Lower leg skin (tissue), 4 donors: ENCODE results near the gene C1QTNF3. TPM values are rescaled to one million over a fixed set of nuclear protein-coding genes. Genes with fewer than 3 reads are reported as not detected.
"Not testable (repeated sequence)": the region's sequence is repeated elsewhere in the genome, so short reads cannot be mapped to it uniquely, and the experiment has no call there.

Source experiments
- DNase-seq, 2 donors: peaks; one replicate each; pipeline ENCODE4 v3.0.0-alpha.2; 2019; ENCODE audit warnings: low spot score in 2 of 2
- H3K4me3 ChIP-seq: fragments of 200-600 bp; sonication (generic); 2 replicates; pipeline ENCODE4 v1.5.1; 2017; ENCODE audit warnings: mild to moderate bottlenecking, low read depth; ENCODE audit not compliant: poor library complexity, severe bottlenecking
- POLR2A ChIP-seq, 2 donors: fragments of 450-650 bp; IDR thresholded peaks; one replicate each; pipeline ENCODE4 v1.6.1; 2016 to 2017; ENCODE audit warnings: antibody characterized with exemption in 2 of 2, mild to moderate bottlenecking in 1 of 2, moderate library complexity in 1 of 2
- WGBS, 2 donors: methylation state at CpG; one replicate each; pipeline ENCODE4 v1.1.5; 2018; 5-methylcytosine and 5-hydroxymethylcytosine counted together
- intact Hi-C: fragments of 100-400 bp; cut with DNase I; formaldehyde crosslinking; loops from one replicate; pipeline ENCODE4 v1.15.0; 2023; ENCODE audit warnings: low total_unique reads
- total RNA-seq, 4 donors: library from RNA; depleted of rRNA; stranded (reverse); fragments of >200 nt; gene quantifications; one replicate each; pipeline ENCODE4 v1.1.0, GENCODE V29; 2016
- TF ChIP-seq, protein P1 (sequence below), 3 donors: fragments of 450-650 bp; IDR thresholded peaks; one replicate each; pipeline ENCODE4 v1.5.1; 2016; ENCODE audit warnings: antibody characterized with exemption in 3 of 3, mild to moderate bottlenecking in 3 of 3, moderate library complexity in 2 of 3

Gene C1QTNF3
- total RNA-seq, 4 donors from 2014 or later = 3.3 to 14.9 (median 7.4) TPM

GRCh38 chr5:34013547-34013946, 29.5 kb downstream of the C1QTNF3 start:
- DNase-seq = no peak
- H3K4me3 ChIP-seq = no peak overlapping the region
- 90 to 93% methylated on average over 3 of the region's 3 CpGs for WGBS, 2 donors
- intact Hi-C loops = no loop called here
- TF ChIP-seq, protein P1, sequence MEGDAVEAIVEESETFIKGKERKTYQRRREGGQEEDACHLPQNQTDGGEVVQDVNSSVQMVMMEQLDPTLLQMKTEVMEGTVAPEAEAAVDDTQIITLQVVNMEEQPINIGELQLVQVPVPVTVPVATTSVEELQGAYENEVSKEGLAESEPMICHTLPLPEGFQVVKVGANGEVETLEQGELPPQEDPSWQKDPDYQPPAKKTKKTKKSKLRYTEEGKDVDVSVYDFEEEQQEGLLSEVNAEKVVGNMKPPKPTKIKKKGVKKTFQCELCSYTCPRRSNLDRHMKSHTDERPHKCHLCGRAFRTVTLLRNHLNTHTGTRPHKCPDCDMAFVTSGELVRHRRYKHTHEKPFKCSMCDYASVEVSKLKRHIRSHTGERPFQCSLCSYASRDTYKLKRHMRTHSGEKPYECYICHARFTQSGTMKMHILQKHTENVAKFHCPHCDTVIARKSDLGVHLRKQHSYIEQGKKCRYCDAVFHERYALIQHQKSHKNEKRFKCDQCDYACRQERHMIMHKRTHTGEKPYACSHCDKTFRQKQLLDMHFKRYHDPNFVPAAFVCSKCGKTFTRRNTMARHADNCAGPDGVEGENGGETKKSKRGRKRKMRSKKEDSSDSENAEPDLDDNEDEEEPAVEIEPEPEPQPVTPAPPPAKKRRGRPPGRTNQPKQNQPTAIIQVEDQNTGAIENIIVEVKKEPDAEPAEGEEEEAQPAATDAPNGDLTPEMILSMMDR (IDR thresholded peaks at IDR 0.05) = no peak
- TF ChIP-seq POLR2A (IDR thresholded peaks at IDR 0.05) = no peak

GRCh38 chr5:34012791-34013190, 30.2 kb downstream of the C1QTNF3 start:
- no peak for DNase-seq

DNA sequence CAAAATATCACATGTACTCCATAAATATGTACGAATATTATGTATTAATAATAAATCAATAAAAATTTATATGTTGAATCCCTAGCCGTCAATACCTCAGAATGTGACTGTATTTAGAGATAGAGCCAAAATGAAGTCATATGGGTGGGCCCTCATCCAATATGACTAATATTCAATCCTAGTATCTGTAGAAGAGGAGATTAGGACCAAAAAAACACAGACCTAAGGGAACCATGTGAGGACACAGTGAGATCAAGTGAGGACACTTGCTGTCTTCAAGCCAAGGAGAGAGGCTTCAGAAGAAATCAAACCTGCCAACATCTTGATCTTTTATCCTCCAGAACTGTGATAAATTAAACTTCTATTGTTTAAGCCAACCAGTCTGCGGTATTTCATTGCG, 31.5 kb downstream of the C1QTNF3 start:
- H3K4me3 ChIP-seq = no peak overlapping the region
- no peak for DNase-seq
- WGBS, 2 donors = 62 to 66% methylated on average over 4 of the region's 4 CpGs
- intact Hi-C loops = no loop called here
- TF ChIP-seq, protein P1 (IDR thresholded peaks at IDR 0.05) = no peak
- TF ChIP-seq POLR2A (IDR thresholded peaks at IDR 0.05) = no peak

More at GRCh38 chr5:34012791-34013190, 30.2 kb downstream of the C1QTNF3 start:
- TF ChIP-seq, protein P1 (IDR thresholded peaks at IDR 0.05) = no peak
- TF ChIP-seq POLR2A (IDR thresholded peaks at IDR 0.05) = no peak
- no peak overlapping the region for H3K4me3 ChIP-seq
- intact Hi-C loops = no loop called here

GRCh38 chr5:34010146-34010545, 32.9 kb downstream of the C1QTNF3 start:
- H3K4me3 ChIP-seq, DNase-seq, intact Hi-C loops: not testable (repeated sequence)
- 83 to 87% methylated on average over 2 of the region's 2 CpGs for WGBS, 2 donors

DNA sequence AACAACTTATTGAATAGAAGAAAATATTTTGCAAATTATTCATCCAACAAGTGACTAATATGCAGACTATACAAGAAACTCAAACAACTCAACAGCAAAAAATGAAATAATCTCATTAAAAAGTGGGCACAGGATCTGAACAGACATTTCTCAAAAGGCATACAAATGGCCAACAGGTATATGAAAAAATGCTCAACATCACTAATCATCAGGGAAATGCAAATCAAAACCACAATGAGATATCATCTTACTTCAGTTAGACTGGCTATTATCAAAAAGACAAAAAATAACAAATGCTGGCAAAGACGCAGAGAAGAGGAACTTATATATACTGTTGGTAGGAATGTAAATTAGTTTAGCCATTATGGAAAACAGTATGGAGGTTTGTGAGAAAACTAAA, 33.4 kb downstream of the C1QTNF3 start:
- TF ChIP-seq, protein P1 (IDR thresholded peaks at IDR 0.05) = no peak
- TF ChIP-seq POLR2A (IDR thresholded peaks at IDR 0.05) = no peak
- intact Hi-C loops = no loop called here
- DNase-seq = no peak
- H3K4me3 ChIP-seq = no peak overlapping the region
- WGBS, 2 donors = 78 to 91% methylated on average over 1 of the region's 1 CpG

- DNase-seq = no peak
- intact Hi-C loops = no loop called here
- 6 to 15% methylated on average over 1 of the region's 1 CpG for WGBS, 2 donors
- TF ChIP-seq, protein P1 (IDR thresholded peaks at IDR 0.05) = no peak
- TF ChIP-seq POLR2A (IDR thresholded peaks at IDR 0.05) = no peak
- no peak overlapping the region for H3K4me3 ChIP-seq
Observed at GRCh38 chr5:34008802-34009201, 34.2 kb downstream of the C1QTNF3 start.
